Nephron (organoid): ENCODE data around the gene AP2A1.

Source experiments
- H3K27ac Mint-ChIP-seq, 3 experiments: 2 replicates each; pipeline ENCODE4 v1.8.0; 2020; ENCODE audit warnings: mixed read lengths in 3 of 3, mild to moderate bottlenecking in 2 of 3, moderate library complexity in 1 of 3
- H3K27me3 Mint-ChIP-seq: 2 replicates; pipeline ENCODE4 v1.8.0; 2021; ENCODE audit warnings: low read depth, mild to moderate bottlenecking, moderate library complexity, mixed read lengths
- H3K36me3 Mint-ChIP-seq: 2 replicates; pipeline ENCODE4 v1.8.0; 2020; ENCODE audit warnings: low read depth, mixed read lengths
- H3K4me1 Mint-ChIP-seq: 2 replicates; pipeline ENCODE4 v1.8.0; 2020; ENCODE audit warnings: mixed read lengths
- H3K4me3 Mint-ChIP-seq, 3 experiments: 2 replicates each; pipeline ENCODE4 v1.8.0; 2020; ENCODE audit warnings: mild to moderate bottlenecking in 3 of 3, mixed read lengths in 3 of 3, moderate library complexity in 2 of 3
- H3K9me3 Mint-ChIP-seq: 2 replicates; pipeline ENCODE4 v1.8.0; 2020; ENCODE audit warnings: mixed read lengths
- TF ChIP-seq, protein P1 (sequence below), 3 experiments: fragments of 200-600 bp; sonication (generic); IDR thresholded peaks; one replicate each; pipeline ENCODE4 v1.5.0; 2021; ENCODE audit warnings: antibody characterized with exemption in 3 of 3; ENCODE audit not compliant: unreplicated experiment in 3 of 3

AP2A1 gene

DNA sequence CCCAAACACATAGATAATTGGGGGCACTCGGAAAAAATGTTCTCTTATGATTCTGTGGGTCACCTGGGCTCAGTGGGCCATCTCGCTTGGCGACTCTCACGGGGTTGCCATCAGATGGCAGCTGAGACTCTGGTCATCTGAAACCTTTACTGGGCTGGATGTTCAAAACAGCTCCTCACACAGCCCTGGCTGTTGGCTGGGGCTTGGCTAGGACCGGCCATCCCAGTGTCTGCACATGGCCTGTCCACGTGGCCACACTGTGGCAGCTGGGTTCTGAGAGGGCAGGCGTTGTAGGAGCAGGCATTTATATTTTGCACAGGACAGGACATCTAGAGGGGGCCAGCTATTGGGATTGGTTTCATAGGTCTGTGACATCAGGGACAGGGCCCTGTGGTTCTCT, 66.8 kb downstream of the AP2A1 start:
- H3K27me3 Mint-ChIP-seq: no peaks in the 10 kb centered on the region
- H3K27ac Mint-ChIP-seq: no peak overlapping the region
- H3K36me3 Mint-ChIP-seq: peaks cover 48% of the 10 kb centered on the region
- no peak overlapping the region for H3K4me3 Mint-ChIP-seq
- H3K9me3 Mint-ChIP-seq: no peaks in the 10 kb centered on the region
- H3K4me1 Mint-ChIP-seq: no peaks in the 10 kb centered on the region
- TF ChIP-seq, protein P1, sequence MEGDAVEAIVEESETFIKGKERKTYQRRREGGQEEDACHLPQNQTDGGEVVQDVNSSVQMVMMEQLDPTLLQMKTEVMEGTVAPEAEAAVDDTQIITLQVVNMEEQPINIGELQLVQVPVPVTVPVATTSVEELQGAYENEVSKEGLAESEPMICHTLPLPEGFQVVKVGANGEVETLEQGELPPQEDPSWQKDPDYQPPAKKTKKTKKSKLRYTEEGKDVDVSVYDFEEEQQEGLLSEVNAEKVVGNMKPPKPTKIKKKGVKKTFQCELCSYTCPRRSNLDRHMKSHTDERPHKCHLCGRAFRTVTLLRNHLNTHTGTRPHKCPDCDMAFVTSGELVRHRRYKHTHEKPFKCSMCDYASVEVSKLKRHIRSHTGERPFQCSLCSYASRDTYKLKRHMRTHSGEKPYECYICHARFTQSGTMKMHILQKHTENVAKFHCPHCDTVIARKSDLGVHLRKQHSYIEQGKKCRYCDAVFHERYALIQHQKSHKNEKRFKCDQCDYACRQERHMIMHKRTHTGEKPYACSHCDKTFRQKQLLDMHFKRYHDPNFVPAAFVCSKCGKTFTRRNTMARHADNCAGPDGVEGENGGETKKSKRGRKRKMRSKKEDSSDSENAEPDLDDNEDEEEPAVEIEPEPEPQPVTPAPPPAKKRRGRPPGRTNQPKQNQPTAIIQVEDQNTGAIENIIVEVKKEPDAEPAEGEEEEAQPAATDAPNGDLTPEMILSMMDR (IDR thresholded peaks at IDR 0.05; ENCODE audit: unreplicated experiment in 3 of 3): no peak

DNA sequence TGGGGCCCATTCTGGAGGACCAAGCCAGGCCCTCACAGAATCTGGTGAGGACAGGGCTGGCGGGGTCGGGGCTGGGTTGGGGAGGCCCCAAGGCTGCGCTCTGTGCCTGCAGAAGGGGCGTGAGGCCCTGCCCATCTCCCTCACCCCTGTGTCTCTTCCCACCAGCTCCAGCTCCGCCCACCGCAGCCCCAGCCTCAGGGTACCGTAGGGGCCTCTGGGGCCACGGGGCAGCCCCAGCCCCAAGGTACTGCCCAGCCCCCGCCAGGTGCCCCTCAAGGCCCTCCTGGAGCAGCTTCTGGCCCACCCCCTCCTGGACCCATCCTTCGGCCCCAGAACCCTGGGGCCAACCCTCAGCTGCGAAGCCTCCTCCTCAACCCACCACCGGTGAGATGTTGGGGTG, 68.8 kb downstream of the AP2A1 start:
- no peaks in the 10 kb centered on the region for H3K9me3 Mint-ChIP-seq
- no peaks in the 10 kb centered on the region for H3K4me1 Mint-ChIP-seq
- H3K36me3 Mint-ChIP-seq: peaks cover 68% of the 10 kb centered on the region

DNA sequence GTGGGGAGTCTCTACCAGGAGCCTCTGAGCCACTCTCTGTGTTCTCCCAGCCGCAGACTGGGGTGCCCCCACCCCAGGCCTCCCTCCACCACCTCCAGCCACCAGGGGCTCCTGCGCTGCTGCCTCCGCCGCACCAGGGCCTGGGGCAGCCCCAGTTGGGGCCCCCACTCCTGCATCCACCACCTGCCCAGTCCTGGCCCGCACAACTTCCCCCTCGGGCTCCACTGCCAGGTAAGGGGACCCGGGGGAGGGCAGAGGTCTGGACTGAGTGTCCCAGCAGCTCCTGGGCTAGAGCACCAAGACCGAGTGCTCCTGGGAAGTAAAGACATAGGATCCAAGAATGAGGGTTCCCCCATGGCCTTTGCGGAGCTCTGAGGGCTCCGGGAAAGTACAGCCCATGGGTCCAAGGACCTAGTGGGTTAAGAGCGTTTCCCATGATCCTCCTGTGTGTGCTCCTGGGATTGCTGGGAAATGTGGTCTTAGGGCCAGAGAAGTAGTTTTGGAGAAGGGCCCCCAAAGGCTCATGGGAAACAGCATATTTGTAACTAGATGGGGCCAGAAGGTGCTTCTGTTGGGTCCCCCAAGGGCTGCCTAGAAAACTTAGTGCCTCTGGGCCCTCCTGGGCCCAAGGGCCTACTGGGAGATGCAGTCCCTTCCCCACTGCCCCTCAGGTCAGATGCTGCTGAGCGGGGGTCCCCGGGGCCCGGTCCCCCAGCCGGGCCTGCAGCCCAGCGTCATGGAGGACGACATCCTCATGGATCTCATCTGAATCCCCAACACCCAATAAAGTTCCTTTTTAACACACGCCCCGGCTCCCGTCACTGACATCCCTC, 69.6 kb downstream of the AP2A1 start:
- Mint-ChIP-seq H3K36me3 (peaks cover 71% of the 10 kb centered on the region), H3K27me3 (no peaks in the 10 kb centered on the region), H3K4me1 (no peaks in the 10 kb centered on the region), H3K4me3 (no peak overlapping the region), H3K27ac (no peak overlapping the region), H3K9me3 (no peaks in the 10 kb centered on the region)
- TF ChIP-seq, protein P1 (IDR thresholded peaks at IDR 0.05; ENCODE audit: unreplicated experiment in 3 of 3): no peak

More for the DNA sequence above, 68.8 kb downstream of the AP2A1 start:
- TF ChIP-seq, protein P1 (IDR thresholded peaks at IDR 0.05; ENCODE audit: unreplicated experiment in 3 of 3): no peak
- no peak overlapping the region for H3K4me3 Mint-ChIP-seq
- no peak overlapping the region for H3K27ac Mint-ChIP-seq
- no peaks in the 10 kb centered on the region for H3K27me3 Mint-ChIP-seq

- TF ChIP-seq, protein P1 (IDR thresholded peaks at IDR 0.05; ENCODE audit: unreplicated experiment in 3 of 3): no peak
- Mint-ChIP-seq H3K27ac (peak overlapping the region in 1 of 3 experiments; percentile 46), H3K9me3 (no peaks in the 10 kb centered on the region), H3K4me1 (no peaks in the 10 kb centered on the region), H3K4me3 (no peak overlapping the region), H3K27me3 (no peaks in the 10 kb centered on the region), H3K36me3 (peaks cover 69% of the 10 kb centered on the region)
Observed at GRCh38 chr19:49837009-49837310, 70.2 kb downstream of the AP2A1 start.

DNA sequence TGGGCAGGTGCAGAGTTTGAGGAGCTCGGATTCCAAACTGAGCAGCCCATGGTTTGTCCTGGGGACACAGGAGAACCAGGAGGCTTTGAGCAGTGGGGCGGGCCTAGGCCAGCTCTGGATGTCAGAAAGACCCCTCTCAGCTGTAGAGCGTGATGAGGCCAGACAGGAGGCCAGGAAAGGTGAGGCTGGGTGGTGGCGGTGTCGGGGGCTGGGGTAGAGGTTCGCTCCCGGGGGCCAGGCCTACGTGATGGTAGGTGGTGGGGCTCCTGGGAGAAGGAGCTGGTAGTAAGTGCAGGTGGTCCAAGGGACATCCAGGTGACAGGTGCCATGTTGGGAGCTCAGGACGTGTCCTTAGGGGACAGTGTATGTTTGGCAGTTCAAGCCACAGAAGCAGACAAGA, 70.6 kb downstream of the AP2A1 start:
- no peaks in the 10 kb centered on the region for H3K27me3 Mint-ChIP-seq
- no peak overlapping the region for H3K4me3 Mint-ChIP-seq
- H3K36me3 Mint-ChIP-seq: peaks cover 67% of the 10 kb centered on the region
- TF ChIP-seq, protein P1 (IDR thresholded peaks at IDR 0.05; ENCODE audit: unreplicated experiment in 3 of 3): no peak
- peak overlapping the region in 1 of 3 experiments; percentile 46 for H3K27ac Mint-ChIP-seq
- no peaks in the 10 kb centered on the region for H3K9me3 Mint-ChIP-seq
- no peaks in the 10 kb centered on the region for H3K4me1 Mint-ChIP-seq
